H4 (cell line): ENCODE results near the gene USP38. TPM values are rescaled to one million over a fixed set of nuclear protein-coding genes. Genes with fewer than 3 reads are reported as not detected.
"Not testable (repeated sequence)": the region's sequence is repeated elsewhere in the genome, so short reads cannot be mapped to it uniquely, and the experiment has no call there.

Experiments used
- DNase-seq: peaks from one replicate; pipeline ENCODE4 v3.0.0-alpha.2; 2015; ENCODE audit warnings: low spot score
- total RNA-seq: library from RNA; depleted of rRNA; stranded (reverse); fragments of >200 nt; shearing (Covaris generic); gene quantifications from 2 replicates; pipeline ENCODE4 v1.2.3, GENCODE V29; 2014

USP38 gene
- total RNA-seq, 1 experiment from 2014 or later: 12.7 TPM

DNA sequence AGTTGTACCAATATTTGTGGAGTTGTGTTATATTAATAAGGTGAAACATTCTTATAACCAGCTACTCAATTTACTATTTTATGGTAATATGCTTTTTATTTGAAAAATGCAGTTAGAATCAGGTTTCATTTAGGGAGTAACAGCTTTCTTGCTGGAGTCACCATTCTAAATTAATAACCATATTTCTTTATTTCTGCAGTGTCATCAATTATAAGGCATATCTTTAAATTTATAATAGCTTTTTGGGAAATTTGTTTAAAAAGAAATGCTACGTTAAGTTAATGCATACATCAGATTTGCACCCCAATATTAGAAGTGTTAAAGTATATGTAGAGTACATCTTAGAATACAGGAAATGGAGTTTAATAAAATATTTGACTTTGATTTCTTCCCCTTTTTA lies 18.9 kb downstream of the USP38 start:
- DNase-seq: no peak

DNA sequence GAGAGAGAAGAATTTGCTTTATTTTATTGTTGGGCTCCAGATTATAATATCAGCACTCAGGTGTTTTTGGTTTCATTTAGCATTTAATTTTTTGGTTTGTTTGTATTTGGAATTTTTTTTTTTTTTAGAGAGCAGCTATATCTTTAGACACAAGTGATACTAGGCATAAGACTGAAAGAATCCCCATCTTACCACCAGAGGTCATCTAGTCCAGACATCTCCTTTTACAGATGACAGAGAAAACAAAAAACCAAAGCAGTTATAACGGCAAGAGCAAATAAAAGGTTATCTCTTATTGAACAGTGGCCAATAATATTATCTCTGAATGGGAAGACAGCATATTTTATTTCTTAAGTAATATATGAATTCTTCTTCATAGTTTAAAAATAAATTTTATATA lies 22.8 kb downstream of the USP38 start:
- peak; percentile 24 for DNase-seq

DNA sequence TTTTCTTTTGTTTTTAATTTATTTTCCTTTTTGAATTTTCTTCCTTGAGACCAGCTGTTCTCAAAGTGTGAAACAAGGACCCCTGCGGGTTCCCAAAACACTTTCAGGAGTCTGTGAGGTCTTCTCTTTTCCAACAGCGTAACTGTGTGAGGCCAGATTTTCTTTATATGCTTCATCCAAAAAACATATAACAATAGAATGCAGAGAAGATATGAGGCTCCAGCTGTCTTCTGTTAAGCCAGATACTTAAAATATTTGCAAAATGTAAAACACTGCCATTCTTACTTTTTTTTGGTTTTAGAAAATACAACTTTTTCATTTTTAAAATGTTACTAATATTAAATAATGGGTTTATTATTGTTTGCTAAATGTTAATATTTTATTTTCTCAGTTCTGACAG lies 27.8 kb downstream of the USP38 start:
- no peak for DNase-seq

DNA sequence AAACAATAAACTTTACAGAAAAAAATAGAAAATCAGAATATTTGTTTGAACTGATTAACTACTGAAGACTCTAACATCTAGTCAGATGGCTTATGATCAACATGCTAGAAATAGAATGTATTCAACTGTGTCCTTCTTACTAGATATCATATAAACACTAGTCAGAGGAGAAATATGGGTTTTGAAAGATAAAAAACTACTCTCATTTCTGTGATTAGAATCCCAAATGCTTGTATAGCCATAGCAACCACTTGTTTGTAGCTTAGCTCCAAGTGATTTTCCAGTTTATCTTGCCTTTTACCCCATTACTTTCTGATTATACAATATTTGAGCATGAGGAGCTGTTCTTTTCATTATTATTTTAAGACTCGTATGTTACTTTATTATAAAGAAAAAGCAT lies 31.2 kb downstream of the USP38 start:
- no peak for DNase-seq

DNA sequence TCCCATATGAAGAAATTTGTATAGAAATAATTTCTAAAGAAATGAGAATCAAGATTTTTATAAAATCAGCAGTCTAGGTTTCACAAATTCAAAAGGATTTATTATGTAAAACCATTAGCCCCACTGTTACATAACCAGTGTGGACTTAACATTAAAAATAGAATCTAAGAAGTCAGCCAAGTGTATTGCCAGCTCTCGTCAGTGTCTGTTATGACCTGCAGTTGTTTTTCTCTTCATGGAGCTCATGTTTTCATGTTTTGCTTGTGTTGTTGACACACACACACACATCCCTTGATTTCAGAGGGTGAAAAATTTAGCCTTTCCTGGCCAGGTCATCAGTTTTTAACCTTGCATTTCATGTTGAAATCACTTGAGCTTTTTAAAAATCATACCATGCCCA lies 39.5 kb downstream of the USP38 start:
- no peak for DNase-seq

DNA sequence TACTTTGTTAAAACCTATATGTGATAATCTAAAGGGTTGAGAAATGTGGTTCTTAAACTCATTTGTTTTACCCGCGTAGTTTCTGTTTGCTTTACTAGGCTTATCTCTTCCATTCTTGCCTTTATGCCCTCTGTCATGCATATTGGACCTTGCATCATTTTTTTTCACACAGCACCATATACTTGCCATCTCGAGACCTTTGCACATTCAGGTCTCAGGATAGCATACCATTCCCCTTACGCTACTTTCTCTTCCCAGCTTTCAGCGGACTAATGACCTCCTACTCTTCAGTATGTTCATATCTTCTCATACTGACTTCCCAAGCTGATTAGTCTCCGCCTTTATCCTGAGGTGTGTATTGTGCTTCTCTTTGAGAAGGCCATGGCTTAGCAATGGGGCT lies 40.5 kb downstream of the USP38 start:
- no peak for DNase-seq

DNA sequence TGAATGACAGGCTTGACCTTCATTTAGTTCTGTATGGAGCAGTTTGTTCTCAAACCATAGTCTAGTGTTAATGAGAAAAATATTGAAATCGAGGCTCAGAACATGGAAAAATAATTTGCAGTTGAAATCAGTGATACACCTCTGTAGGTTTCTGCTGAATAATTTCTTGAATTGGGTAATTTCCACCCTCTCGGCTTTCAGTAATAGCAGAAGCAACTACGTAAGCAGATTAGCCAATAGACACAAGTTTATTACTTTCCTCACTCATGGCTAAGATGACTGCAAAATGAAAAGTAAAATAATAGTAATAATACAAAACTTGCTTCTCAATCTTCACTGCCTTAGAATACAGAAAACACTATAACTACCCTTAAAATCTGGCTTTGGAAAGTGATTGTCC lies 46.0 kb downstream of the USP38 start:
- DNase-seq: no peak

DNA sequence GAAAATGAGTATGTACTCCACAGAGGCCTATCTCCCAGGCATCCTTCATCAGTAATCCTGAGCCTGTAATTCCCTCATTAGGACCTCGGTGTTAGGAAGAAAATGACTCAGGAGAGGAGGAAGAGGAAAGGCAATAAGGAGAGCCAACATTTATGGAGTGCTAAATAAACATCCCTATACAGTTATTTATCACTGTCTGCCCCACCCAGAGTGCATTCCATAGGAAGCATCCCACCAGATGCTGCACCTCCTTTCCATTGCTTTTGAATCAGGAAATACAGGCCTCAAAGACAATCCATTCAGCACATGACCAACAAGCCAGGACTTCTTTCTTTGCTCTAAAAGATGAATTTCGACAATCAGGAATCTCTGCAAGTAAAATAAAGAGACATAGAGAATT lies 47.6 kb downstream of the USP38 start:
- DNase-seq: no peak

DNA sequence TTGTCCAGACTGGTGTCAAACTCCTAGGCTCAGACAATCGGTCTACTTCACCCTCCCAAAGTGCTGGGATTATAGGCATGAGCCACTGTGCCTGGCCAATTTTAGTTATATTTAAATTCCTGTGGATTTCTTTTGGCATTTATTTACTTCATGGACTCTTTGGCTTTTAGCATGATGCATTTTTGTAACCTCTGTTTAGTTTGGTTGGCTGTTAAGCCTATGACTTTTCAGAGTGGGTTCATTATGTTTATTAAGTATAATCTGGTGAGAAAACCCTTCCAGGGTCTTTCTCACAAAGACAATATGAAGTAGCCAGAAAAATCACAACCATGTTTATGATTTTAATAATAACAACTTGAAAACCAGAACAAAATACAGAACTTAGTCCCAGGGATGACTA lies 49.4 kb downstream of the USP38 start:
- peak; percentile 20 for DNase-seq

DNA sequence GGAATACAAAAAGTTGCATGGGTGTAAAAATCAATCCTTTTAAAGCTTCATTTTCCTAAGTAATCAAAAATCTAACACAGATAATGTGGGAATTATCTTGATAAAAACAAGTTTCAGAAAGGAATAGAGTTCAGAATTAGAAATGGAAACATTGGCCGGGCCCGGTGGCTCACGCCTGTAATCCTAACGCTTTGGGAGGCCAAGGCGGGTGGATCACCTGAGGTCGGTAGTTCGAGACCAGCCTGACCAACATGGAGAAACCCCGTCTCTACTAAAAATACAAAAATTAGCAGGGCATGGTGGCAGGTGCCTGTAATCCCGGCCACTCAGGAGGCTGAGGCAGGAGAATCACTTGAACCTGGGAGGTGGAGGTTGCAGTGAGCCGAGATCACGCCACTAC lies 52.5 kb downstream of the USP38 start:
- not testable (repeated sequence) for DNase-seq

DNA sequence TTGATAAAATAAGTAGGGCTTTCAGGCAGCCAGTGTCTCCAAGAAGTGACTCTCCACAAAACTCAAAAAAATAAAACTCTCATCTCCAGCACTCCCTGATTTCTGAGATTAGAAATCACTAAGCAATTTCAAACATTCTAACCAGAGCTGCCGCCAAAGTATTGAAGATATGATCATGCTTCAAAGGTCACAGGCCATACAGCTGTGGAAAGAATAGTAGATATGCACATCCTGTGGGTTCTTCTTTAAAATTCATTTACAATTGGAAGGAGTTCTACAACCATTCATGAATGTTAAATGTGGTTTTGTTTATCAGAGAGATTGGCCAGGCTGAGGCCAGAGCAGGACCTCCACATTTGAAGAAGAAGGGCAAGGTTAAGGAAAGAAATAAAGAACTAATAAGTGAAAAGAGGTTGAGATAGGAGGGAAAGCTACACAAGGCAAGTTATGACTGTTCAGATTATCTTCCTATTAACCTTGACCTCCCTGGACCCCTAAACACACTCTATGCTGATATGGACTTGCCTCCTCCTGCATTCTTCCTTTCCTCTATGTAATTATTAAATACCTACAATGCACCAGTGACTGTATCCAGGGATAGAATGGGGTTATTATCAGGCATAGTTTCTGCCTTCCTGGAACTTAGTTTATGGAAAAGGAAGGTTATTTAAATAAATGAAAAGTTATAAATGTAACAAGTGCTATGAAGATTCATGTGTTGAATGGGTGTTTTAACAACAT lies 56.4 kb downstream of the USP38 start:
- no peak for DNase-seq

DNA sequence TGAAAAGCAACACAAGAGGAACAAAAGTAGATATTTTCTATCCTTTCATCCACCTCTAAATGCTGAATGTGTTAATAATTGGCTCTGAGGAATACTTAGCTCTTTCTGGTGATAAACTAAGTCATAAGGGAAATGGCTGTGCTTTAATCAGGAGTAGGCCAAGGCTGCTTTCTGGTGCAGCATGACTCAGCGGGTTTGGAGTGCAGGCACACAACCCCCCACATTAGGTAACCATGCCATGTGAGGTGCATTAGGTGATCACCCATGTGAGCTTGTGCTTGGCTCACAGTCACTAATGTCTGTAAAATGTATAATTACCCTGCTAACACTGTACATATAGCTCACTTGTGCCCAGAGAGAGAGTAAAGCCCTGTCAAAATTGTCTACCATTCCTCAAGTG lies 57.2 kb downstream of the USP38 start:
- DNase-seq: no peak

DNA sequence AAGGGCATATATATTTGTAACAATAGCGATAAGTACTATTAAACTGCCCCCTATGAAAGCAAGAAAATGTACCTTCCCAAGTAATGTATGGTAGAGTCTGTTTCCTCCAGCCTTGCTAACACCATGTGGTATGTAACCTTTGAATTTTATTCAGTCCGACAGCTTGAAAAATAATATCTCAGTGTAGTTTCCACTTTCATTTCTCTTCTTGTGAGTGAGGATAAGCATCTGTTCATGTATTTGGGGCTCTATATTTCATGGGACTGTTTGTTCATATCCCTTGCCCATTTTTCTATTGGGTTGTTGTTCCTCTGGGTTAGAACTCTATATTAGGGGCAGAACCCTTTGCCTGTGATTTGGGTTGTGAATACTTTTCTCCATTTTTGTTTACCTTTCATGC lies 58.3 kb downstream of the USP38 start:
- no peak for DNase-seq

DNA sequence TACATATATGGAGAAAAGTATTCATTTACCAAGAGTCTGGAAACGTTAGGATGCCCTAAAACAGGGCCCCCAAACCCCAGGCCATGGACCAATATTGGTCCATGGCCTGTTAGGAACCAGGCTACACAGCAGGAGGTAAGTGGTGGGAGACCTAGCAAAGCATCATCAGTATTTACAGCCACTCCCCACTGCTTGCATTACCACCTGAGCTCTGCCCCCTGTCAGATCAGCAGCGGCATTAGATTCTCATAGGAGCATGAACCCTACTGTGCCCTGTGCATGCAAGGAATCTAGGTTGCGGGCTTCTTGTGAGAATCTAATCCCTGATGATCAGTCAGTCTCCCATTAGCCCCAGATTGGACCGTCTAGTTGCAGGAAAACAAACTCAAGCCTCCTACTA lies 62.3 kb downstream of the USP38 start:
- DNase-seq: no peak

DNA sequence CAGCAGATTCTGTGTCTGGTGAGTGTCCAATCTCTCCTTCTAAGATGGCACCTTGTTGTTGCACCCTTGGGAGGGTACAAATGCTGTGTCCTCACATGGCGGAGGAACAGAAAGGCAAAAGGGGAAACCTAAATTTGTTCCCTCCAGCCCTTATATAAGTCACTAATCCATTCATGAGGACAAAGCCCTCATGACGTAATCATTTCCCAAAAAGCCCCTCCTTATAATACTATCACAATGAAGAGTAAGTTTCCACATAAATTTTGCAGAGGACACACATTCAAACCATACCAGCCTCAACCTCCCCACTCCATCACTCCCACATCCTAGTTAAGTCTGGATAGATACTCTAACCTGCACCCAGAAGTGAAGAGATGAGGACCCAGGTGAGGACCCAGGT lies 63.1 kb downstream of the USP38 start:
- DNase-seq: no peak

DNA sequence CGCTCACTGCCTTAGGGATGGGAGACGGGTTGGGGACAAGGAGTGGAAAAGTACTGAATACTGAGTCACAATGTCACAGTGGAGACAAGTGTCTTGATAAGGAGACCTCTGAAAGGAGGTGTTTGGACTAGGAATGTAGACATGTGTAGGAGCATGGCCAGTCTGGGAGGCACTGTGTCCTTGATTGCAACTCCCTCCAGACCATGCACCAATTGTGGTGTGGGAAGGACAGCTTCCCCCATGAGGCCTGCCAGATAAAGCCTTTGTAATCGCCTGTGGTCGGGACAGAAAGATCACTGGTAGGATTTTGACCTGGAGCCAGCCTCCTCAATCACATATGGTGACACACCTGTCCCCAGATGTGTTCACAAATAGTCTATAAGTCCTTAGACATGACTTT lies 64.1 kb downstream of the USP38 start:
- DNase-seq: no peak

DNA sequence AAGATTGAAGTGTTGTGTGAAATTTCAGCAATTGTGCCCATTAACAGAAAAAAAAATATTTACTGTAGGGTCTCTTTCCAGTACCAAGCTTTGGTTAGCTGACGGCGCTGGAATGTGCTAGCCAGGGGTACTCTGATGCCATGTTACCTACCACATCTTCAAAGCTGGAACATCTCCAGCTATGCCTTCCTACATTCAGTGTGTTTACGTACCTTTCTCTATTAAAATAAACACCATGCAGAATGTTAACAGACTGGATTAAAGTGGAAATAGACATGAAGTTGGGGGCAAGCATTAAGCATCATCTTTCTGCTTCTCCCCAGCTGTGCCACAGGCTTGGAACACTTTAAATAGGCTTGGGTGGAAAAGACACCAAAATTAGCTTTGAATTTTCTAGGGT lies 65.9 kb downstream of the USP38 start:
- DNase-seq: peak; percentile 67

DNA sequence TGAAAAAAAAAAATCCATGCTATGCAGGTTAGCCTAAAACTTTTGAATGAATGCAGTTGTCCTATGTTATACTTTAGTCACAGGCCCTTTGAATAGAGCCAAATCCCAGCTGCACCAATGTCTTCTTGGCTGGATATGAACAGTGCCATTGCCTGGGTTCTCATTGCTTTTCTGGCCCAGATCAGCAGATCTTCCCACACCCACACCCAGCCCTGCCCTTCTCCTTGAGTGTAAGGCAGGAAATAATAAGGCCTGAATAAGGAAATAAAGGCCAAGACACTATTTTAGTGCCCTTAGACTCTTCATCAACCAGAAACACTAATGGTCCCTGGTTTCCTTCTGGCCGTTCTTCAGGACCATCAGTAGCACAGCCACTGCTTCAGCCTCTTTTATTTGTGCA lies 66.6 kb downstream of the USP38 start:
- no peak for DNase-seq

DNA sequence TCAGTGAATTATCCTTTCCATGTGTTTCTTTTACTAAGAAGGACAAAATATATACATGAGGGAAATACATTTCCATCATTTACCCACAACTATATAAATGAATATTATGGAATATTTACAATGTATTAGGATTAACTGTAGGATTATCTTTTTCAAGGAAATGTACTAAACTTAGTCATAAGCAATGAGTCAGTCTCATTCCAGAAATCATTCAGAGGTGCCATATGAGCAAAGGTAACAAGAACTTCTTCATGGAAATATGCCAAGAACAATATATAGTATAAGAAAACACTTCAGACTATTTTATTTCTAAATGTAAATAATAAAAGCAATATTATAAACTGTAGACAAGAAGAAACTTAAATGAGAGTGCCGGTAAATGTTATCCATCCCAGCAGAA lies 67.1 kb downstream of the USP38 start:
- DNase-seq: no peak

DNA sequence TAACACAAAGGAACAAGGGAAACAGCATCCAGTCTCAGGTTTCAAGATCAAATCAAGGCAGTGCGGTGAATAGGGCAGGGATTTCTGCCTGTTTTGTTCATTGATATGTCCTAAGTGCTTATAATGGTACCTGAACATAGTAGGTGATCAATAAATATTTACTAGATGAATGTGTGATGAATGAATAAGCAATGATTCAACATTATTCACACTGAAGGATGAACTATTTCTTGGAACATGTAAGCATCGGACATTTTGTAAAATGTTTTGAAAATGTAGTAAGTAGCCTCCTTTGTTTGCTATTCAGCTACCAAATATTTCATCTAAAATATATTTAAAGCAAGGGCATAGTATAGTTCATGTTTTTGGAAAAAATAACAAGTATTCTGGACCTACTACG lies 67.8 kb downstream of the USP38 start:
- no peak for DNase-seq

DNA sequence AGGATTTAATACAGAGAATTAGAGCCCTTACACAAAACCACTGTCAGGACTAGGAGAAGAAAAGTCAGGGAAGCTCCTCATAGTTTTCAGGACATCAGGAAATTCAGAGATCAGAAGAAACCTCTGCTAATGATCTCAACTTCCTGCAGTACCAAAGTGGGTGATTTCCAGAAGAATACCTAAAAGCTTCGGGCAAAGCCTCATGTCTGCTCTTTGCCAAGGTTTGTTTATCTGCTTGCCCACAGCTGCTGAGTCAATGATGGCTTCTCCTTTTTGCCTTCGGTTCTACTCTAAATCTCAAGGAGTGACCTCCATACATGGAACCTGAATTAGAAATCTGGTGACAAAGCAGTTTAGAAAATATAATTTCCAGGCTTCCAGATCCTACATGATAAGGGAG lies 68.4 kb downstream of the USP38 start:
- DNase-seq: peak; percentile 65

DNA sequence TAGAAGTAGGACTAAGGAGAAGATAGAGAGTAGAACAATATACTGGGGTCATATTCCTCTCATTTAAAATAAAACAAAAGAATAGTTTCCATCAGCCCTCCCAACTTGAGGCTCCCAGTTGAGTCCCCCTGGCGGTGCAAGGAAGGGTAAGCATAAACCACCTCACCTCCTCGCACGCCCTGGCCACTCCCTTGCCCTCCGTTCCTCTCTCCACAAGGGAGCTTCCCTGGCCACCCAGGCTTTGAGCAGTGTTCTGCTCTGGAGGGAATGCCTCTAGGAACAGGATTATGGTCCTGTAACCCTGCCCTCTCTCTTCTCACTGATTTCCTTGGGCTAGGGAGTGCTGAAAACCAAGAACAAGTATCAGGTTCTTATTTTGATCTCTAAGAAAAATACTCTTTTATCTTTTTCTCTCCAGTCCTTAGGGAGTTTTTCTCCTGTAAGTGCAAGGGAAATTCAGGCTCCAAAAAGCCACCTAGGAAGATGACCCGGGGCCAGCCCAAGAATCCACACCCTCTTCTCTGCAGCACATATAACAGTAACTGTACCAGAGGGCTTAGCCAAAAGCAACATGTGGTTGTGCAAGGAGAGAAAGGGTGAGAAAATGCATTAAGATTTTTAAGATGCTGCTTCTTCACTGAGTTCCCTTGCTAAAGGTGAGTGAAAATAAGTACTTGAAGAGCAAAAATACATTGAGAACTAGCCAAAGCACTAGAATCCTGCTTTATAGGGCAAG lies 69.9 kb downstream of the USP38 start:
- no peak for DNase-seq

DNA sequence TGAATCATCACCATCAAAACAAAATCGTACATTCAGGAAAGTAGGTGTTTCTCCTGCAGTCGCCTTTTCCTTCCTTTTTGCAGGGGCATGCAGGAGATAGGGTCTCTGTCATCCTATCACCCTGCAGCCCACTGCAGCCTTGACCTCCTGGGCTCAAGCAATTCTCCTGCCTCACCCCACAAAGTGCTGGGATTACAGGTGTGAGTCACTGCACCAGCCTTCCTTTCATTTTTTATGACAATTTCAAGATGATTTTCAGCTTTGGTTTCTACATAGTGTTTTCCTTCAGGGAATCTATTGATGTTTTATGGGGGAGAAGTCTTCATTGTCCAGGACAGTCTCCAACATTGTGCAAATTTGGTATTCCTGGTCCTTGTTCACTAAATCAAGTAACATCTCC lies 71.7 kb downstream of the USP38 start:
- DNase-seq: no peak

DNA sequence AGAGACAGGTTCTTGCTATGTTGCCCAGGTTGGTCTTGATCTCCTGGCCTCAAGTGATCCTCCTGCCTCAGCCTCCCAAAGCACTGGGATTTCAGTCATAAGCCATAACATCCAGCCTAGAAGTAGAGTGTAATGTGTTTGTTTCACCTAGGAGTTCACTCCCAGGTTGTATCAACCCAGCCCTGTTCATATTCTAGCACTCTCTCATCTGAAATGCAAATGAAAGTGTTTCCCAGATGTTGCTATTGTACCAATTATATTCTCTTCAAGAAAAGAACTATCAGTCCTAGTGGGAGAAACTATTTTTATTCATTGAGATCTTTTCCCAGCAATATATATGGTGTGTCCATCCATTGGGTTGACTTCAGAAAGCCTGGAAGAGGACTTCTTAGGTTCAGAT lies 72.6 kb downstream of the USP38 start:
- DNase-seq: no peak
